Activated T-helper 2 cell treated with anti-CD3 and anti-CD28 coated beads, Interferon-gamma antibody, Interleukin-2, Interleukin-4, amounts not matched to agents 10 μg/mL and 5 μg/mL and 100 μg/mL, durations not matched to agents 14 hours and 24 hours and 36 hours (primary cell): ENCODE data around the gene PSTPIP1. TPM values are rescaled to one million over a fixed set of nuclear protein-coding genes. Genes with fewer than 3 reads are reported as not detected.
A peak's percentile ranks its signal among the peaks of the same experiment; 100 is the strongest.

Experiments used
- DNase-seq: peaks from one replicate; pipeline ENCODE4 v3.0.0; 2021; ENCODE audit warnings: low spot score
- H3K27ac Mint-ChIP-seq: one replicate; pipeline ENCODE4 v1.8.0; 2021; ENCODE audit warnings: mixed read lengths
- H3K27me3 Mint-ChIP-seq: one replicate; pipeline ENCODE4 v1.8.0; 2021; ENCODE audit warnings: low read depth, mixed read lengths
- H3K36me3 Mint-ChIP-seq: one replicate; pipeline ENCODE4 v1.8.0; 2021; ENCODE audit warnings: low read depth, mixed read lengths
- H3K4me1 Mint-ChIP-seq: one replicate; pipeline ENCODE4 v1.8.0; 2021; ENCODE audit warnings: low read depth, mixed read lengths
- H3K4me3 Mint-ChIP-seq: one replicate; pipeline ENCODE4 v1.8.0; 2021; ENCODE audit warnings: low read depth, mild to moderate bottlenecking, moderate library complexity, mixed read lengths
- H3K9me3 Mint-ChIP-seq: one replicate; pipeline ENCODE4 v1.8.0; 2021; ENCODE audit warnings: mixed read lengths
- intact Hi-C: fragments of 100-400 bp; cut with micrococcal nuclease; formaldehyde crosslinking; loops from one replicate; pipeline ENCODE4 v1.15.1; 2023
- total RNA-seq: library from RNA; stranded (reverse); gene quantifications from 2 replicates; pipeline ENCODE4 v1.2.3, GENCODE V29; 2022

Gene PSTPIP1
- total RNA-seq, 1 donor from 2014 or later, result 169 TPM

DNA sequence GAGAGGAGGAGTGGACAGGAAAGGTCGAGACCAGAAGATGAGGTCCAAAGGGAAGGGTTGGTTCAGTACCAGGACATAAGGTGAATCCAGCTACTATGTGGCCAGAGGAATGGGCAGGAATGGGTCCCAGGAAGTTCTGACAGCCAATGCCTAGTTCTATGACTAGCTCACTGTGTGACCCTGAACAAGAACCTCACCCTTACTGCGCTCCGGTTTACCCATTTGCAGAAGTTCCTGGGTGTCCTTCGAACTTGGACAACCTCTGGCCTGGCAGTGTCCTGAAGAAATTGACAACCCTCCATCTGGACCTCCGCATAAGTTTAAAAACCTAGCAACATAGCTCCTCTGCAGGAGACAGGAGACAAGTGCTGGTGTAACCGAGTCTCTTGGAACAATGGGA lies 12.2 kb upstream of the PSTPIP1 start:
- no peak for DNase-seq
- H3K4me1 Mint-ChIP-seq, result peaks cover 41% of the 10 kb centered on the region
- H3K27me3 Mint-ChIP-seq, result no peaks in the 10 kb centered on the region
- no peak overlapping the region for H3K27ac Mint-ChIP-seq
- H3K4me3 Mint-ChIP-seq, result no peak overlapping the region
- intact Hi-C loops, result loop anchor here (10.0 kb wide), 1 partner anchor 202 kb away; no protein-coding TSS in a partner anchor
- H3K36me3 Mint-ChIP-seq, result no peaks in the 10 kb centered on the region
- H3K9me3 Mint-ChIP-seq, result no peaks in the 10 kb centered on the region

DNA sequence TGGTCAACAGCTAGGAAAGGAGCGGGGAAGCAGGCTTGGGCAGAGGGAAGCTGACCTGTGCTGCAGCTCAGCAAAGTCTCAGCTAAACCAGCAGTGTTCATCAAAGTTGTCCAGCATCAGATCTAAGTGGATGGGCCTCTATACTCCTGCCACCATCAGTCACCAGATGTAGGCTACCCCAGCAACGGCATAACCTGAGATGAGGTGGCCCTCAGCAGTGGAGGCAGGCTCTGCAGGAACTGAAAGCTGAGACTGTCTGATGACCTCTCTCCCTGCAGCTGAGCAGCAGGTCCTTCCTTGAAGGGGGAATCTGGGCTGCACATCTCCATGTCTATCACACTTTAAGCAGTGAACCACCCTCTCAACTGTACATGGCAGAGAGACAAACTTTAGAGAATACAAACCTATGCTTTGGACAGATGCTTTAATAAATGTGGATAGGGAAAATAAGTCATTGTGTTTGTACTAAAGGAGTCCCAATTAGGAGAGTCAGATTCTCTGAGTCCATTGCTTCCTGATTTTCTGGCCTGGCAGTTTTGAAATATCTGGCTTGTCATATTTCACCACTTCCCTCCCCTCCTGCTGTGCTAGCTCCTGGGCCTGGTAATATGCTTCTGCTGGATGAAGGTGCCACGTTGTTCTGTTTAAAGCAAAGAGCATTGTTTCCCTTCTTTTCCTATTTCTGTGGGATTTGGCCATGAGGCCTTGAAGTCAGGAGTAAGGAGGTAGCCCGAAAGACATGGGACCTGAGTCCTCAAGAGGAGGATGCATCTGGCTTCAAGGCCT lies 11.1 kb upstream of the PSTPIP1 start:
- Mint-ChIP-seq H3K9me3 (no peaks in the 10 kb centered on the region), H3K27ac (no peak overlapping the region), H3K4me3 (no peak overlapping the region), H3K36me3 (no peaks in the 10 kb centered on the region), H3K27me3 (no peaks in the 10 kb centered on the region), H3K4me1 (peaks cover 47% of the 10 kb centered on the region)
- no peak for DNase-seq
- intact Hi-C loops, result loop anchor here (10.0 kb wide), 1 partner anchor 201 kb away; no protein-coding TSS in a partner anchor

DNA sequence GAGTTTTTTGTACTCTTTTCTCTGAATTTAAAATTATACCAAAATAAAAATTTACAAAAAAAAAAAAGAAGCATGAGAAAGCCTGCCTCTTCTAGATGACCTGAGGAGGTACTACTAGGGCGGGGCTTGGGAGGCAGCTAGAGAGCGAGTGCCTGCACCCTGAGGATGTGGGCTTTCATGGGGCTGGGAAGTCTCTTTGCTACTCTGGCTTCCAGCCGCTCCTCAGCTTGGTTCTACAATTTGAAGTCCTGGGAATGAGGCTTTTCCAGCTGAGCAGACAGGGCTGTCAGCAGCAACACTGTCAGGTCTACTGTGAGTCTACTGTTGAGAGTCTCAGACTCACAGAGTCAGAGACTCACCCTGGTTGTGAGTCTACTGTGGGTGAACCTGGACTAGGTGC lies 8.2 kb upstream of the PSTPIP1 start:
- Mint-ChIP-seq H3K27ac (peak overlapping the region; percentile 99), H3K27me3 (no peaks in the 10 kb centered on the region), H3K9me3 (no peaks in the 10 kb centered on the region), H3K4me1 (peaks cover 64% of the 10 kb centered on the region), H3K4me3 (no peak overlapping the region), H3K36me3 (no peaks in the 10 kb centered on the region)
- intact Hi-C loops, result loop anchor here (10.0 kb wide), 1 partner anchor 198 kb away; no protein-coding TSS in a partner anchor
- DNase-seq, result no peak

DNA sequence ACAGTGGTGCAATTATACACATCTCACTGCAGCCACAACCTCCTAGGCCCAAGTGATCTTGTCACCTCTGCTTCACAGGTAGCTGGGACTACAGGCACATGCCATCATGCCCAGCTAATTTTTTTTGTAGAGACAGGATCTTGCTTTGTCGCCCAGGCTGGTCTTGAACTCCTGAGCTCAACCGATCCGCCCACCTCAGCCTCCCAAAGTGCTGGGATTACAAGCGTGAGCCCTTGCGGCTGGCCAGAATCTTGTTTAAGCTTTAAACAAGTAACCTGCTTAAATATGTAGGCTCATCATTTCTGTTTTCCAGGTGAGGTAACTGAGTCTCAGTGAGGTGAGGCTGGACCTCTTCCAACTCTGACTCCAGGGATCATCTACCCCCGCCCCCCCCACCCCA lies 7.7 kb upstream of the PSTPIP1 start:
- intact Hi-C loops, result loop anchor here (10.0 kb wide), 1 partner anchor 198 kb away; no protein-coding TSS in a partner anchor
- peaks cover 62% of the 10 kb centered on the region for H3K4me1 Mint-ChIP-seq
- H3K27me3 Mint-ChIP-seq, result no peaks in the 10 kb centered on the region
- no peak overlapping the region for H3K4me3 Mint-ChIP-seq
- H3K9me3 Mint-ChIP-seq, result no peaks in the 10 kb centered on the region
- H3K27ac Mint-ChIP-seq, result peak overlapping the region; percentile 99
- no peak for DNase-seq
- H3K36me3 Mint-ChIP-seq, result no peaks in the 10 kb centered on the region

DNA sequence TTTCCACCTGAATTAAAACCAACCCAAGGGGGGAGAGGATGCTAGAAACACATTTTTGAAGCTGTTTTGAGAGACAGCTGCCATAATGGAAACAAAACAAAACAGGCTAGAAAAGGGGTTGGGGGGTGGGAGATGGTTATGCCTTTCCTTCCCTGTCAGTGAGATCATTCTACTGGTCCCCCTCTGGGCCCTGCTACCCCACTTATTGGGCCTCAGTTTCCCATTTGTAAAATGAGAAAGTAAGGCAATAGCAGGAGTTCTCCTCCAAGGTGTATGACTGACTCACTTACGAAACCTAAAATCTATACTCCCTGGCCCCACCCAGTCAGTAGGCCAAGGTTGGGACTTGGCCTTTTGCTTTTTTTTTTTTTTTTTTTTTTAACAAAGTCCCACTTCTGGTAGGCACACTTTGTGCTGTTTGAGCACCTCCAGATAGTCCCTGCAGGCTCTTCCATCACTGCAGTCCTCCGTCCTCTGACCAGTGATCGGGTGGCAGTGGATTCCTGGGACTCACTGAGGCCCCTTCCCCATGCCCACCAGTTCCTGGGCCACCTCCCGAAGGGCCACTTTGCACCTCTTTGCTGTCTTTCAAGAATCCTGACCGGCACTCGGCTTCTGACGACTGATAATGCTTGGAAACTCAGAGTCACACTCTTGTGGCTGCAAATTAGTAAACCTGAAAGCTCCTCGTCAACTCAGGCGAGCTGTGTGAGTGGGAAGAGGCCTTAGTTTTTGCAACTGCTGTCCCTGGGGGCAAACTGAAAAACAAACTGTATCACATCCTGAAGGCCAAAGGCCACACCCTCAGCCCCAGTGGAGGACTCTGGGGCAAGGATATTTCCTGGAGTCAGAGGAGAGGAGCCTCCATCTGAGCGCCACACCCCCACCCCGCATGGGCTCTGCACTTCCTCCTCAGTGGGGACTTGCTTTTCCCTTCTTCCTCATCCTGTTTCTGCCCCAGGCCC lies 6.7 kb upstream of the PSTPIP1 start:
- DNase-seq, result peak; percentile 76
- Mint-ChIP-seq H3K4me1 (peaks cover 62% of the 10 kb centered on the region), H3K27ac (peak overlapping the region; percentile 99), H3K9me3 (no peaks in the 10 kb centered on the region), H3K4me3 (peak overlapping the region; percentile 58), H3K27me3 (no peaks in the 10 kb centered on the region), H3K36me3 (no peaks in the 10 kb centered on the region)
- intact Hi-C loops, result loop anchor here (1.0 to 10.0 kb wide), 5 partner anchors 9 to 197 kb away; no protein-coding TSS in a partner anchor

DNA sequence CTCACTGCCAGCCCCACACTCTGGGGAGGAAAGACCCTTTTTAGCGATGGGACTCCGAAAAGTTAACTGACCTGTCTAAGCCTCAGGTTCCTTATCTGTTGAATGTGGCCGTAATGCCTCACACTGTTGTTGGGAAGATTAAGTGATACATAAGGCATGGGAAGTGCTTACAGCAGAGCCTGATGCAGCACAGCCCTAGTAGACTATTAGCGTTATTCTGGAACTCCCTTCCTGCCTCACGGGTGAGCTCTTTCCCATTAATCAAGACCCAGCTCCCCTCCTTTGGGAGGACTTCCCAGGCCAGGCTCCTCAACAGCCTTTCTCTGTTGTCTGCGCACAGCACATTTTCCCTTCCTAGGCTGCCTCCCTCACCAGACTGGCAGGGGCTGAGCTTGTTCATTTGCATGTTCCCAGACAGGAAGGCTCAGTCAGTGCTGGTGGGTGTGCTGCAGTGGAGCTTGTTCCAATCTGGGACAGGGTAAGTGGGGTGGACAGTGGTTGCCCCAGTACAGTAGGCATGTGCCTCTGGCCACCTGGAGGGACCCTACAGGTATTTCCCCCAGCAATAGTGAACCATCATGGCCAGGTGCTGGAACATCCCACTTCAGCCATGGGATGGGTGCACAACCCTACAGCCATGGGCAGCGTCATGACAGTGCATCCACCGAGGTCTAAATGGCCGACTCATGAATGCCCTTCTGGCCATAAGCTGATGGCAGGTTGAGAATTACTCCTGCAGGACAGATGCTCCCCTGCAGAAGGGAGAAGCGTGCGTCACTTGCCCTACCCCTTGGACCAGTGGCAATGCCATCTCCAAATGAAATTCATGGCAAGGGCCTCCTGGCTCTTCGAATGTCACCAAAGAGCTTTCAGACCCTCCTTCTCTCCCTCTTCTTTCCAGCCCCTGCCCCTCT lies 5.8 kb upstream of the PSTPIP1 start:
- DNase-seq, result no peak
- Mint-ChIP-seq H3K4me1 (peaks cover 63% of the 10 kb centered on the region), H3K27me3 (no peaks in the 10 kb centered on the region), H3K9me3 (no peaks in the 10 kb centered on the region), H3K27ac (peak overlapping the region; percentile 99), H3K36me3 (no peaks in the 10 kb centered on the region), H3K4me3 (peak overlapping the region; percentile 58)
- intact Hi-C loops, result loop anchor here (1.0 to 10.0 kb wide), 5 partner anchors 8 to 196 kb away; no protein-coding TSS in a partner anchor

DNA sequence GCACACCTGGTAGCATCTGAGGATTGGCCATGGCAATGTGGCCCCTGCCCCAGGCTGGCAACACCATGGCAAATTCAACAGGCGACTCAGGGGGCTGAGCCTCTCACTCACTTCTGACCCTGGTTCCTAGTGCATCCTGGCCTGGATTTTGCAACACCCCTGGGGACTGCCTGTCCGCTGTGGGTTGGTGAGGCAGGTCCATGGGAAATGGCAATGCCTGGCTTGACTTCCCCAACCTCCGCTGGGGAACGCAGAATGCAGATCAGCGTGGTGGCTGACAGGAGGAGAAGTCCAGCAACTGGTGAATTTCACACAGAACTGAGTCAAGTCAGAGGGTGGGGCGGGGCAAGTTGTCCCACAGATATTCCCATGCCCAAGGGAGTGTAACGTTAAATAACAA lies 3.9 kb upstream of the PSTPIP1 start:
- no peaks in the 10 kb centered on the region for H3K27me3 Mint-ChIP-seq
- intact Hi-C loops, result no loop called here
- DNase-seq, result no peak
- H3K36me3 Mint-ChIP-seq, result peaks cover 6% of the 10 kb centered on the region
- no peak overlapping the region for H3K27ac Mint-ChIP-seq
- H3K9me3 Mint-ChIP-seq, result no peaks in the 10 kb centered on the region
- H3K4me3 Mint-ChIP-seq, result no peak overlapping the region
- H3K4me1 Mint-ChIP-seq, result peaks cover 61% of the 10 kb centered on the region

DNA sequence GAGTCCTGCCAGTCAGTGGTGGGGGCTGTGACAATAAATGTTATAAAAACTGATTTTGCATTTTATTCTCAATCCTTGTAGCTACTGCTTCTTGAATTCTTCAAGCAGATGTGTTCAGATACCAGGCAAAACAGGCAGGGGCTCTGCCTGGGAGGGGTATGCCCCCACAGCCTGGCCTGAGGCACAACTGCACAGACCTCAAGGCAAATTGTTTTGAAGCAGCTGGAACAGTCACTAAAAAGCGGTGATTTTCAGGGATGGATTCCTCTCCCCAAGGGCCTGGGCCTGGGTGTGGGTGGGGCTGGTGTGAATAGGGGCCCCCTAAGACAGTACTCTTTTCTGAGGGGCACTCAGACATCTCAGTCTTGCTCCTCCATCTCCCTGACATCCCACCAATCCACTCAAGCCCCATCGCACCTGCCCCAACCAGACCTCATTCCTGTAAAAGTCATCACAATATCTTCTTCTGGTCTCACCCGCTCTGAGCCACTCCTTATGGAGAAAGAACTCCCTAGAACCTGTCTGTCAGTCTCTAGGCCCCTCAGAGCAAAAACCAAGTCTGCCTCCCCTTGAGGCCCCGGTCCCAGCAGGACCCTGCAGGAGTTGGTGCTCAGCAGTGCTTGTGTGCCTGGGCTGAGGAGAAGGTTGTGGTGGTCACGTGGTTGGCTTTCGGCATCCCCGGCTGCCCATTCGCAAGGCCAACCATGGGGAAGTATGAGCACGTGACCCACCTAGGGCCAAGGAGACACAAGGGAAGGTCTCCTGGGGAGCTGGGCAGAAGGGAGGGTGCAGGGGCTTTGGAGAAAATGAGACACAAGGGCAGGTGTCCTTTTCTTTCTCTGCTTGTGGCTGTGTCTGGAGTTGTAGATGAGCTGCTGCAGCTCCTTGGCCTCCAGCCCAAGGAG lies 2.9 kb upstream of the PSTPIP1 start:
- Mint-ChIP-seq H3K27me3 (no peaks in the 10 kb centered on the region), H3K9me3 (no peaks in the 10 kb centered on the region), H3K4me1 (peaks cover 58% of the 10 kb centered on the region), H3K4me3 (no peak overlapping the region), H3K36me3 (peaks cover 9% of the 10 kb centered on the region), H3K27ac (peak overlapping the region; percentile 90)
- intact Hi-C loops, result no loop called here
- DNase-seq, result no peak

DNA sequence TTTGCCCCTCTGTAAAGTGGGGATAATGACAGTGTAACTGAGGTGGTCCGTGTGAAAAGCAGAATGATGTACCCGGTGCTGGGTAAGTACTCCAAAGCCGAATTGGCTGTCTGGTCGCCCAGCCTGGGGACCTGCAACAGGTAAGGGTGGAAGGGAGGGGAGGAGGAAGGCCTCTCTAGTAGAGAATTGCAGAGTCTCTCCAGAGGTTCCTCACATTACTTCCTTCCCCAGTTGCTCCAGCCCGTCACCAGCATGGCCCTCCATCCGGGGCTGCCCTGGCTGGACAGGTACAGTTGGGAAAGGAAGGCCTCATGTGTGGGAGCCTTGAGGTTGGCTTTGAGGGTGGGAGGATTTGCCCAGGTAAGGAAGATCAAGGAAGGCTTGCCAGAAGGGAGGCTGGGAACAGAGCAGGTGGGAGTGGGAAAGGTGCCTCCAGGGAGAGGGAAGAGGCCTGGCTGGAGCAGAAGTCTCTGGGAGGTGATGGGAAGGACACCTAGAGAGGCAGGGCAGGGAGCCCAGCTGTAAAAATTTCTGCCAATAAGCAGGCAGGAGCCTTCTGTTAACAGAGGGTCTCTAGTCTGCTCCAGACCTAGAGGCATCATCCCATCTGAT lies 1.7 kb upstream of the PSTPIP1 start:
- Mint-ChIP-seq H3K27me3 (no peaks in the 10 kb centered on the region), H3K9me3 (no peaks in the 10 kb centered on the region), H3K27ac (peak overlapping the region; percentile 90), H3K4me3 (peak overlapping the region; percentile 27), H3K36me3 (peaks cover 21% of the 10 kb centered on the region), H3K4me1 (peaks cover 62% of the 10 kb centered on the region)
- DNase-seq, result no peak
- intact Hi-C loops, result no loop called here

DNA sequence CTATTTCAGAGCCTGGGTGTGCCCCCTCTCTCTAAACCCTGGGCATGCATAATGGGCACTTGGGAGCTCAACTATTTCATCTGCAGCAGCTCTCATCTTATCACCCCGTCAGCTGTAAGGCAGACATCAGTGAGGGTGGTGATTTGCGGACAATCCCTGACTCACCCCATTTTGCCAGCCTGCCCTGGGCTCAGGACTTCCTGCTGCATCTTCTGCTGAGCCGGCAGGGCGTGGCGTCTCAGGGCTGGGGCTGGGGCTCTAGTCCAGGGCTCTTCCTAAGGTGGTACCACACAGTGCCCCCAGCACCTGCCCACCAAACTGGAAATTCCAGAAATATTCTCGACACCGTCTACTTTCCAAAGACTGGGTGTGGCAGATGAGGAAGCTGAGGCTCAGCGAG lies 925 bp upstream of the PSTPIP1 start:
- intact Hi-C loops, result loop anchor here (2.0 kb wide), 1 partner anchor 63 kb away; the partner anchor contains the start of gene RCN2
- Mint-ChIP-seq H3K27ac (peak overlapping the region; percentile 90), H3K27me3 (no peaks in the 10 kb centered on the region), H3K4me3 (peak overlapping the region; percentile 92), H3K36me3 (peaks cover 29% of the 10 kb centered on the region), H3K4me1 (peaks cover 62% of the 10 kb centered on the region), H3K9me3 (no peaks in the 10 kb centered on the region)
- no peak for DNase-seq

DNA sequence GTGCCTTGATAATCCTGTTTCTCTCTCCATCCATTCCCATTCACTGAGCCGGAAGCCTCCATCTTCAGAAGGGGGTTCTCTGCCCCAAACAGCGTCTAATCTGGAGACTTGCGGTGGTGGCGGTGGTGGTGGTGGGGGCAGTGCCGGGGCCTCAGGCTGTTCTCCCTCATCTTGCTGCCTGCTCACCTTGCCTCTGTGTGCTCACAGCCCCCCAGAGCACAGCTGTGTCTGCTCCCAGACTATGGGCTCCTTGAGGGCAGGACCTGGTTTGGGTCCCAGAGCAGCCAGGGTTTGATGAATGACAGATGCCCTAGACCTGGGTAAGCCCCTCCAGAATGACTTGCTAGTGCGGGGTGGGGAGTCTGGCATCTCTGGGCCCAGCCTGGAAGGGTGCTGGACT lies 430 bp upstream of the PSTPIP1 start:
- intact Hi-C loops, result loop anchor here (2.0 kb wide), 1 partner anchor 64 kb away; the partner anchor contains the start of gene RCN2
- no peak for DNase-seq
- Mint-ChIP-seq H3K4me1 (peaks cover 62% of the 10 kb centered on the region), H3K27ac (peak overlapping the region; percentile 90), H3K36me3 (peaks cover 34% of the 10 kb centered on the region), H3K9me3 (no peaks in the 10 kb centered on the region), H3K4me3 (peak overlapping the region; percentile 92), H3K27me3 (no peaks in the 10 kb centered on the region)
